Gastrocnemius medialis (tissue), 4 donors: ENCODE results near the gene BTG1.

Experiments used
- POLR2A ChIP-seq, 2 donors: fragments of 450-650 bp; IDR thresholded peaks; one replicate each; pipeline ENCODE4 v1.6.1; 2017; ENCODE audit warnings: antibody characterized with exemption in 2 of 2, mild to moderate bottlenecking in 2 of 2, moderate library complexity in 2 of 2
- TF ChIP-seq, protein P1 (sequence below), 5 experiments: fragments of 450-650 bp in 3 of 5; fragments of 200-600 bp in 2 of 5; sonication (generic) in 2 of 5; IDR thresholded peaks in 4 of 5; conservative IDR thresholded peaks in 1 of 5; 1 replicate in 4 of 5; 2 replicates in 1 of 5; pipeline ENCODE4 v1.5.1; 2016 to 2019; ENCODE audit warnings: antibody characterized with exemption in 5 of 5, mild to moderate bottlenecking in 3 of 5, moderate library complexity in 3 of 5

DNA sequence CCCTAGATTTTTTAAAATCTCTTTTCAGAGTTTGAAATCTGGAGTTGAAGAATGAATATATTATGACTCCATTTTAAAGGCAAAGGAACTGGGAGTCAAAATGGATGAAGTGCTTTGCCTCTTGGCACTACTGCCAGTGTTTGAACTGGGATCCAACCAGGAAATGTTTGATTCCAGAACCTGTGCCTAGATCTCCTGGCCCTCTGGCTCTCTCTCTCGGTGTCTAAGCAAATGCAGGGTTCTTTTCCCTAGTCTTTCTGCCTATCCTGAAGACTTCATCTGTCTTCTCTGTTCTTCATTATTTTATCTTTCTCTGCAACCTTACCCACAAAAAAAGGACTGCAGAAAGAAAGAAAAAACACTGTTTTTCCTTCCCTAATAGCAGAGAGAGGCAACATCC, 17.0 kb downstream of the BTG1 start:
- TF ChIP-seq, protein P1, sequence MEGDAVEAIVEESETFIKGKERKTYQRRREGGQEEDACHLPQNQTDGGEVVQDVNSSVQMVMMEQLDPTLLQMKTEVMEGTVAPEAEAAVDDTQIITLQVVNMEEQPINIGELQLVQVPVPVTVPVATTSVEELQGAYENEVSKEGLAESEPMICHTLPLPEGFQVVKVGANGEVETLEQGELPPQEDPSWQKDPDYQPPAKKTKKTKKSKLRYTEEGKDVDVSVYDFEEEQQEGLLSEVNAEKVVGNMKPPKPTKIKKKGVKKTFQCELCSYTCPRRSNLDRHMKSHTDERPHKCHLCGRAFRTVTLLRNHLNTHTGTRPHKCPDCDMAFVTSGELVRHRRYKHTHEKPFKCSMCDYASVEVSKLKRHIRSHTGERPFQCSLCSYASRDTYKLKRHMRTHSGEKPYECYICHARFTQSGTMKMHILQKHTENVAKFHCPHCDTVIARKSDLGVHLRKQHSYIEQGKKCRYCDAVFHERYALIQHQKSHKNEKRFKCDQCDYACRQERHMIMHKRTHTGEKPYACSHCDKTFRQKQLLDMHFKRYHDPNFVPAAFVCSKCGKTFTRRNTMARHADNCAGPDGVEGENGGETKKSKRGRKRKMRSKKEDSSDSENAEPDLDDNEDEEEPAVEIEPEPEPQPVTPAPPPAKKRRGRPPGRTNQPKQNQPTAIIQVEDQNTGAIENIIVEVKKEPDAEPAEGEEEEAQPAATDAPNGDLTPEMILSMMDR (IDR thresholded peaks at IDR 0.05 in 4 of 5, conservative IDR thresholded peaks at IDR 0.05 in 1 of 5), result no peak
- no peak for TF ChIP-seq POLR2A (IDR thresholded peaks at IDR 0.05)
